T-helper 22 cell (primary cell): ENCODE data around the gene SLC35F1.
"Not testable (repeated sequence)": the region's sequence is repeated elsewhere in the genome, so short reads cannot be mapped to it uniquely, and the experiment has no call there.

Source experiments
- DNase-seq: peaks from one replicate; pipeline ENCODE4 v3.0.0-alpha.2; 2020; ENCODE audit warnings: low read depth

The SLC35F1 gene

GRCh38 chr6:117927866-117928265 lies 20.8 kb downstream of the SLC35F1 start:
- no peak for DNase-seq

GRCh38 chr6:117928833-117929232 lies 21.8 kb downstream of the SLC35F1 start:
- no peak for DNase-seq

DNA sequence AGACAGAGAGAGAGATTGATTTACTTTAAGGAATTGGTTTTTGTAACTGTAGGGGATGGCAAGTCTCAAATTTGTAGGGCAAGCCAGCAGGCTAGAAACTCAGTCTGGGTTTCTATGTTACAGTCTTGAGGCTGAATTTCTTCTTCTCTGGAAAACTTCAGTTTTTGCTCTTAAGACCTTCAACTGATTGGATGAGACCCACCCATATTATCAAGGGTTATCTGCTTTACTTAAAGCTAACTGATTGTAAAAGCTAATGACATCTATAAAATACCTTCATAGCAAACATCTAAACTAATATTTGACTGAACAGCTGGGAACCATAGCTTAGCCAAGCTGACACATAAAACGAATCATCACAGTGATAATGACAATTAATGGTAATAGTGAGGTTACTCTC lies 22.4 kb downstream of the SLC35F1 start:
- no peak for DNase-seq

- DNase-seq: no peak
Observed at GRCh38 chr6:117930645-117931044, 23.6 kb downstream of the SLC35F1 start.

DNA sequence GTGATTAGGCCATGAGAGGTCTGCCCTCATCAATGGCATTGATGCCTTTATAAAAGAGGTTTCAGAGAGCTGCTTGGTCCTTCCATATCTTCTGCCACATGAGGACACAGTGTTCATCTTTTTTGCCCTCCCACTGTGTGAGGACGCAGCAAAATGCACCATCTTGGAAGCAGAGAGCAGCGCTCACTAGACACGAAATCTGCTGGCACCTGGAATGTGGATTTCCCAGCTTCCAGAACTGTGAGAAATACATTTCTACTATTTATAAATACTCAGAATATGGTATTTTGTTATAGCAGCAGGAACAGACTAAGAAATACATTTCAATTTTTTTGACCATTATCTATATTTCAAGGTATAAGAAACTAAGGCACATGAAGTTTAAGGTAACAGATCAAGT lies 24.9 kb downstream of the SLC35F1 start:
- no peak for DNase-seq

- no peak for DNase-seq
Observed at GRCh38 chr6:117932676-117933075, 25.6 kb downstream of the SLC35F1 start.

DNA sequence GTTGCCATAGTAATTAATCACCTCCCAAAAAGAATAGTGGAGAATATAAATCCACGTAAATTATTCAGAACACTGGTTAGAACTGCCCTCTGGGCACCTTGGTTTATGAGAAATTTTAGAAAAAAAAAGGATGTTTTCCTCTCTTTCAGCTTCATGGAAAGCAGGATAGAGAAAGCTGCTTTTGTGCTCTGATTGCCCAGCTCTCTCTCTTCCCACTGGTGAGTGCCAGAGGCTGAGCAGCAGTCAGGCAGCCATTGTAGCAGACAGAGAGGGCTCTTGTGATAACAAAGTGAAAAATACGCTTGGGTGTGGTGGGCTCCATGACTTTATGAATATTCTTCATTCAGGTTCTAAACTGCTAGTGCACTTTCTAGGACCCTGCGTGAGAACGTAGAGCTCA lies 26.4 kb downstream of the SLC35F1 start:
- no peak for DNase-seq

DNA sequence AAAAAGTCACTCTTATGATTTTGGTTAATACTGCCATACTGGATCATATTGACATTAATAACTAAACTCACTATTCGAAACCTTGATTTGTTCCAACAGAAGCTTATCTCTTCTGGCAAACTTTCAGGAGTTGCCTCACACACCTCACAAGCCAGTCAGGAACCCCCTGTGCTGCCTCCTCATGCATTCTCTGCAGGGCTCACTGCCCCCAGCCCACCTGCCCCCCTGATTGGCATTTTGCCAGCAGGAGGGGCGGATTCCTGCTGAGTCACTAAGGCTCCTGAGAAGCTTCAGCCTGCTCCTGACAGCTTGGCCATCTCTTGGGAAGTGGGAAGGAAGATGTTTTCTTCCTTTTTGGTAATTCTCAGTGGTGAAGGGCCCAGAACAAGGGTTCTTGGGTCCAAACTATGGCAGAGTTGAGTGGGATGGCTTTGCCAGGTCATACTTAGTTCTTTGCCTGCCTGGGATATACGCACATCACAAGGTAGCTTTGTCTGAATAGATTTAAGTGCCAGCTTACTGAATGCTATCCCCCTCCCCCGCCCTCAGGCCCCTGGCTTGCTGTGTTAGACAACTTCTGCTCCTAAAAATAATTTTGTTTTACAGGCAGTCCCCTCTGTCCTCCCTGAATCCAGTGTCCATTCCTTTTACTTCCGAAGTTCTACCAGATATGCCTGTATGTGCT lies 31.4 kb downstream of the SLC35F1 start:
- no peak for DNase-seq

DNA sequence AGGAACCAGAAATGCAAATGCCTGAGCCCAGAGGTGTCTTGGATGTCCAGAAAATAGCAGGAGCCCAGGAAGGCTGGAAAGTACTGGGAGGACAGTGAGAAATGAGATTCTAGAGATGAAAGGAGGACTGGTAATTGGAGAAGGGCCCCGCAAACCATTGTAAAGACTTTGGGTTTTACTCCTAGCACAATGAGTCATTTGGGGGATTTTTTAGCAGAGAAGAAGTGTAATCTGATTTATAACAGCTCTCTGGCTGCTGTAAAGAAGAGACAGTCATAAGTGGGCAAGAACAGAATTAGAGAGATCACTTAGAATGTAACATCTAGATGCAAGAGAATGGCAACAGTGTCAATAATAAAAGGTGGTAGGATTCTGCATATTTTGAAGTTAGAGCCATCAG lies 40.2 kb downstream of the SLC35F1 start:
- no peak for DNase-seq

DNA sequence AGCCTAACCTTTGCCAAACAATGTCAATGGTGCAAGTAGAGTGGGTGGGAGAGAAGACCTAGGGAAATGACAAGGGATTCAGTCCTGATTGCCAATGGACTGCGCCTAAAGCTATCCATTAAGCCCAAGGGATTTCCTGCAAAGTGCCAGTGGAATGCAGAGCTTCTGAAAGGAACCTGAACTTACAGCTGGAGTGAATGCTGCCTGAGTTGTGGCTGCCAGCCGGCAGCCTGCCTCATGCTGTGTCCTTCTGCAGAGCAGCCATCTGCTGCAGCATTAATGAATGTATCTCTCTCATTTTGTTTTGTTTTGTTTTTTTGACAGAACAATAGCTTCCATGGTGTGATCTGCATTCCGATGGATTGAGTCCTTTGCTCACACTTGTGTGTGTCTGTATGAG lies 44.7 kb downstream of the SLC35F1 start:
- DNase-seq: no peak

- no peak for DNase-seq
Observed at GRCh38 chr6:117955684-117956256, 48.7 kb downstream of the SLC35F1 start.

- DNase-seq: no peak
Observed at GRCh38 chr6:117956386-117956785, 49.3 kb downstream of the SLC35F1 start.

GRCh38 chr6:117958536-117958935 lies 51.5 kb downstream of the SLC35F1 start:
- DNase-seq: no peak

GRCh38 chr6:117960877-117961276 lies 53.8 kb downstream of the SLC35F1 start:
- DNase-seq: no peak

GRCh38 chr6:117961301-117961700 lies 54.2 kb downstream of the SLC35F1 start:
- DNase-seq: no peak

DNA sequence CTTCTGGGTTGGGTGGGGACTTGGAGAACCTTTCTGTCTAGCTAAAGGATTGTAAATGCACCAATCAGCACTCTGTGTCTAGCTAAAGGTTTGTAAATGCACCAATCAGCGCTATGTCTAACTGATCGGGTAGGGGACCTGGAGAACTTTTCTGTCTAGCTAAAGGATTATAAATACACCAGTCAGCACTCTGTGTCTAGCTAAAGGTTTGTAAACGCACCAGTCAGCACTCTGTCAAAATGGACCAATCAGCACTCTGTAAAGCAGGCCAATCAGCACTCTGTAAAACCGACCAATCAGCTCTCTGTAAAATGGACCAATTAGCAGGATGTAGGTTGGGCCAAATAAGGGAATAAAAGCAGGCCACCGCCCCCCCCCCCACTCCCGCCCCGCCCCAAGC lies 58.7 kb downstream of the SLC35F1 start:
- DNase-seq: not testable (repeated sequence)

GRCh38 chr6:117971637-117972036 lies 64.6 kb downstream of the SLC35F1 start:
- DNase-seq: no peak

DNA sequence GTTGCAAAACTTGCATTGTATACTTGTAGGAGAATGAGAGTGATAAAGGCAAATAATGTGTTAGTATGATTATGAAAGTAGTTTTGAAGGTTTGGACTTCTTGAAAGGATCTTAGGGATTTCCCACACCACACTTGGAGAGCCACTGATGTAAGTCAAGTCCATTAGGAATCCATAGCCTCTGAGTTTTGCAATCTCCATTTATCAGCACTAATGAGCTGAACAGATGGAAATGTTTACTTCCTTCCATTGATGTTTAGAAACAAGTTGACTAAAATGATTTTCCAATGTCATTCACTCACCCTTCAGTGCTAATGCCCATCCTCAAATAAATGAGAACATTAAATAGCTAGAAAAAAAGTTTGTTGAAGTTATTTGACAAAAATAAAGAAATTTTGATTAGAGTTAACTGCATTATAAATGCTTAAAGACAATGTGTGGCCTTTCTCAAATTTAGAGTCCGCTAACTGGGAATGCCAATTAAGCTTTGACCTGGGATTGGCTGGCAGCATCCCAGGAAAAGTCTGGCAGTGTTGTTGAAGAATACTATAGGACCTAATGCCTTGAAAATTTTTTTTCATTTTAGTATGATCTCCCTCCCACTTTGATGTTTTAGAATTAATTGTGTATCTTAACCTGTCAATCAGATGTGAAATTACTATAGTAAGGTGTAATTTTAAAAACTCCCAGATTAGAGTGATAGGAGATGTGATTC lies 68.0 kb downstream of the SLC35F1 start:
- no peak for DNase-seq

DNA sequence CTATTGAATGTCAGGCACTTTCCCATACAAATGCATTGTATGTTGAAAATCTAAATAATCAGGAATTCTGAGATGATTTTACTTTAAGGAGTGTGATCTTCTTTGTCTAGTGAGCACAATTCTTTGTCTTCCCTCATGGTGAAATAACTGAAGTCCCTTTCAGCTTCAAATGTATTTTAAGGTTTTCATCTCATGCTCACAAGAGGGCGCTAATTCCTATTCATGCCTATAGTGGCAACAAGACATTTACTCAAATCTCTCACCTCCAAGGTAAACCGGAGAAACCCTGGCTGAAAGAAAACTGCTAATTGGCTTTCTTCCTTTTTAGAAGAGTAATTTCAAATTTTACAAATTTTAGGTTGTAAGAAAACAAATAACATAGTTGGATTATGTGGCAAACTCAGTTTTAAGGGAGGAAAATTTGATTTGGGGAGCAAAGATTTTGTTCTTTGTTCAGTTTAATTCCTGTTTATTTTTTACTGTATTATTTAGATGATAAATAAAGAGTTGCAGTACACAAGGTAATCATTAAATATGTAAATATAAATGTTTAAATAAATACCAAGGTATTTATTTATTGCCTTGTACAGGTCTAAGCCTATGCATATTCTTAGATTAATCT lies 69.1 kb downstream of the SLC35F1 start:
- no peak for DNase-seq

- DNase-seq: no peak
Observed at GRCh38 chr6:117985916-117986315, 78.9 kb downstream of the SLC35F1 start.

DNA sequence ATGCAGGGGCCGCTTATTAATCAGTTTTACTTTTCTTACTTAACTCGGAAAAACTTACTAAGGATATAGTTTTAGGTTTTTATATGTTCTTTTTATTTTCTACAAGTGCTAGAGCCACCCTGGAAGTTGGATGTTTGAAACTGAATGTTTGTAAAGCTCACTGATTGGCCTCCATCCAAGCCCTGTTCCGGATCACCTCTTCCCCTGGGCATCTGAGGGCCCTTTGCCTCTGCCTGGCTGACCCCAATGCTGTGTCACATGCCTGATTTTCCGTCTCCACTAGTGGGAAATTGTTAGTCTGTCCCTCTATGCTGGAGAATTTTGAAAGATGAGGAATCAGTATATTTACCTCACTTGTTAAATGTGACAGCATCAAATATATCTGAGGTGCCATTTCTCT lies 79.3 kb downstream of the SLC35F1 start:
- no peak for DNase-seq

DNA sequence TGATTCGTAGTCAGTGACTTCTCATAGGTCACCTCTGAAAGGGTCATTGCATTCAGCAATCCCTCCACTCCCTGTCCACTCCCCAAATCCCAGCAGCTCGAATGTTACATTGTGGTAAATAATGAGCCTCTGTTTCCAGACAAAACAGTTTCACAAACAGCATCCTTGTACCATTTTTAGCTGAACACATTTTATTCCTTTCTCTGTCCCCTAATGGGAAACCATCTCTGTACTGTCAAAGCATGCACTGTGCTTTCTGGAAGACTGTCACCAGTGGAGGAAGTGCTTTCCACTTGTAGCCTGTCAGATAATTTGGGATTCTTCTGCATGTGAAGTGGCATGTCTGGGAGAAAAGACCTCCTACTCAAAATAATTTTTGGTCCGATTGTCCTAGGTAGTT lies 82.0 kb downstream of the SLC35F1 start:
- no peak for DNase-seq

GRCh38 chr6:117990151-117990550 lies 83.1 kb downstream of the SLC35F1 start:
- DNase-seq: no peak
